GM12878 (cell line): ENCODE results near the gene LIPM. TPM values are rescaled to one million over a fixed set of nuclear protein-coding genes. Genes with fewer than 3 reads are reported as not detected.

Source experiments
- ATF7 ChIP-seq: fragments of 450-650 bp; IDR thresholded peaks from 2 replicates; pipeline ENCODE4 v1.6.1; 2016; ENCODE audit warnings: low read depth, mild to moderate bottlenecking
- FOXM1 ChIP-seq: IDR thresholded peaks from 2 replicates; pipeline ENCODE4 v1.6.1; 2012; ENCODE audit warnings: low read depth, mild to moderate bottlenecking, inconsistent platforms, low read length, moderate library complexity
- GATAD2B ChIP-seq: fragments of 450-650 bp; conservative IDR thresholded peaks from 2 replicates; pipeline ENCODE4 v1.6.1; 2017; ENCODE audit warnings: low read depth, mild to moderate bottlenecking, moderate library complexity
- JUND ChIP-seq: IDR thresholded peaks from 2 replicates; pipeline ENCODE4 v1.6.1; 2012; ENCODE audit warnings: low read depth, mild to moderate bottlenecking, low read length, improper control_type of control experiment, moderate library complexity
- LARP7 ChIP-seq: fragments of 450-650 bp; IDR thresholded peaks from 2 replicates; pipeline ENCODE4 v1.6.1; 2017; ENCODE audit warnings: mild to moderate bottlenecking
- PML ChIP-seq: IDR thresholded peaks from 2 replicates; pipeline ENCODE4 v1.6.1; 2012; ENCODE audit warnings: low read length, inconsistent platforms
- RFX5 ChIP-seq: IDR thresholded peaks from 2 replicates; pipeline ENCODE4 v1.6.1; 2011; ENCODE audit warnings: low read depth, low read length, improper control_type of control experiment
- TCF7 ChIP-seq: IDR thresholded peaks from 2 replicates; pipeline ENCODE4 v1.6.1; 2014; ENCODE audit warnings: antibody characterized with exemption, borderline replicate concordance
- USF2 ChIP-seq: IDR thresholded peaks from 2 replicates; pipeline ENCODE4 v1.6.1; 2011; ENCODE audit warnings: low read depth, low read length, improper control_type of control experiment, borderline replicate concordance
- YY1 ChIP-seq: IDR thresholded peaks from 2 replicates; pipeline ENCODE4 v1.6.1; 2011; ENCODE audit warnings: low read depth, mild to moderate bottlenecking, low read length
- ZBTB4 ChIP-seq: fragments of 450-650 bp; formaldehyde crosslinking; IDR thresholded peaks from 2 replicates; pipeline ENCODE4 v1.4.0; 2022; ENCODE audit warnings: mild to moderate bottlenecking, moderate library complexity
- ZBTB40 ChIP-seq: fragments of 450-650 bp; IDR thresholded peaks from 2 replicates; pipeline ENCODE4 v1.6.1; 2016; ENCODE audit warnings: mild to moderate bottlenecking, moderate library complexity, borderline replicate concordance
- polyA plus RNA-seq, 11 experiments: library from polyadenylated mRNA; depleted of rRNA in 4 of 11; unstranded in 6 of 11; stranded (reverse) in 5 of 11; fragments of >200 nt; fragmentation: Nextera tagmentation in 4 of 11; fragmentation: Illumina TruSeq in 1 of 11; extraction: Ambion mirVana in 4 of 11; extraction: Trizol in 1 of 11; gene quantifications; 1 replicate in 1 of 11; 2 replicates in 10 of 11; pipeline versions ENCODE4 v1.2.1 to v1.2.3, GENCODE V29; 2011 to 2016; ENCODE audit warnings: inconsistent platforms in 2 of 11, missing spikeins in 2 of 11, low read depth in 1 of 11
- total RNA-seq, 4 experiments: library from RNA; depleted of rRNA in 3 of 4; stranded (reverse); fragments of >200 nt in 3 of 4; fragmentation: Illumina TruSeq in 1 of 4; extraction: Trizol in 1 of 4; gene quantifications; 2 replicates each; pipeline versions ENCODE4 v1.2.1 to v1.2.3, GENCODE V29; 2013 to 2021
- TF ChIP-seq, protein P1 (sequence below): IDR thresholded peaks from 2 replicates; pipeline ENCODE4 v1.6.1; 2012; ENCODE audit warnings: improper control_type of control experiment, low read depth, low read length; ENCODE audit not compliant: insufficient replicate concordance
- TF ChIP-seq, protein P2 (sequence below): IDR thresholded peaks from 2 replicates; pipeline ENCODE4 v1.6.1; 2012; ENCODE audit warnings: low read depth, low read length, improper control_type of control experiment
- TF ChIP-seq, protein P3 (sequence below): fragments of 150-350 bp; IDR thresholded peaks from 2 replicates; pipeline ENCODE4 v1.6.1; 2014; ENCODE audit warnings: mild to moderate bottlenecking, low read depth, low read length

The LIPM gene
- total and polyA plus RNA-seq, 10 of the 15 experiments (the other 5 are each of a cell fraction or from before 2014, with no cell fraction given), result not detected

GRCh38 chr10:88762906-88763305 is 39.6 kb upstream of the LIPM start (continued):
- TF ChIP-seq, protein P1, sequence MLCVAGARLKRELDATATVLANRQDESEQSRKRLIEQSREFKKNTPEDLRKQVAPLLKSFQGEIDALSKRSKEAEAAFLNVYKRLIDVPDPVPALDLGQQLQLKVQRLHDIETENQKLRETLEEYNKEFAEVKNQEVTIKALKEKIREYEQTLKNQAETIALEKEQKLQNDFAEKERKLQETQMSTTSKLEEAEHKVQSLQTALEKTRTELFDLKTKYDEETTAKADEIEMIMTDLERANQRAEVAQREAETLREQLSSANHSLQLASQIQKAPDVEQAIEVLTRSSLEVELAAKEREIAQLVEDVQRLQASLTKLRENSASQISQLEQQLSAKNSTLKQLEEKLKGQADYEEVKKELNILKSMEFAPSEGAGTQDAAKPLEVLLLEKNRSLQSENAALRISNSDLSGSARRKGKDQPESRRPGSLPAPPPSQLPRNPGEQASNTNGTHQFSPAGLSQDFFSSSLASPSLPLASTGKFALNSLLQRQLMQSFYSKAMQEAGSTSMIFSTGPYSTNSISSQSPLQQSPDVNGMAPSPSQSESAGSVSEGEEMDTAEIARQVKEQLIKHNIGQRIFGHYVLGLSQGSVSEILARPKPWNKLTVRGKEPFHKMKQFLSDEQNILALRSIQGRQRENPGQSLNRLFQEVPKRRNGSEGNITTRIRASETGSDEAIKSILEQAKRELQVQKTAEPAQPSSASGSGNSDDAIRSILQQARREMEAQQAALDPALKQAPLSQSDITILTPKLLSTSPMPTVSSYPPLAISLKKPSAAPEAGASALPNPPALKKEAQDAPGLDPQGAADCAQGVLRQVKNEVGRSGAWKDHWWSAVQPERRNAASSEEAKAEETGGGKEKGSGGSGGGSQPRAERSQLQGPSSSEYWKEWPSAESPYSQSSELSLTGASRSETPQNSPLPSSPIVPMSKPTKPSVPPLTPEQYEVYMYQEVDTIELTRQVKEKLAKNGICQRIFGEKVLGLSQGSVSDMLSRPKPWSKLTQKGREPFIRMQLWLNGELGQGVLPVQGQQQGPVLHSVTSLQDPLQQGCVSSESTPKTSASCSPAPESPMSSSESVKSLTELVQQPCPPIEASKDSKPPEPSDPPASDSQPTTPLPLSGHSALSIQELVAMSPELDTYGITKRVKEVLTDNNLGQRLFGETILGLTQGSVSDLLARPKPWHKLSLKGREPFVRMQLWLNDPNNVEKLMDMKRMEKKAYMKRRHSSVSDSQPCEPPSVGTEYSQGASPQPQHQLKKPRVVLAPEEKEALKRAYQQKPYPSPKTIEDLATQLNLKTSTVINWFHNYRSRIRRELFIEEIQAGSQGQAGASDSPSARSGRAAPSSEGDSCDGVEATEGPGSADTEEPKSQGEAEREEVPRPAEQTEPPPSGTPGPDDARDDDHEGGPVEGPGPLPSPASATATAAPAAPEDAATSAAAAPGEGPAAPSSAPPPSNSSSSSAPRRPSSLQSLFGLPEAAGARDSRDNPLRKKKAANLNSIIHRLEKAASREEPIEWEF, result no peak
- no peak for TF ChIP-seq YY1
- TF ChIP-seq LARP7, result no peak
- TF ChIP-seq ATF7, result 0 out of 2 replicates have a peak, but pooled peaks have one; percentile 37
- TF ChIP-seq, protein P2, sequence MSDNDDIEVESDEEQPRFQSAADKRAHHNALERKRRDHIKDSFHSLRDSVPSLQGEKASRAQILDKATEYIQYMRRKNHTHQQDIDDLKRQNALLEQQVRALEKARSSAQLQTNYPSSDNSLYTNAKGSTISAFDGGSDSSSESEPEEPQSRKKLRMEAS, result no peak
- no peak for TF ChIP-seq GATAD2B
- TF ChIP-seq ZBTB40, result no peak
- TF ChIP-seq JUND, result no peak
- TF ChIP-seq, protein P3, sequence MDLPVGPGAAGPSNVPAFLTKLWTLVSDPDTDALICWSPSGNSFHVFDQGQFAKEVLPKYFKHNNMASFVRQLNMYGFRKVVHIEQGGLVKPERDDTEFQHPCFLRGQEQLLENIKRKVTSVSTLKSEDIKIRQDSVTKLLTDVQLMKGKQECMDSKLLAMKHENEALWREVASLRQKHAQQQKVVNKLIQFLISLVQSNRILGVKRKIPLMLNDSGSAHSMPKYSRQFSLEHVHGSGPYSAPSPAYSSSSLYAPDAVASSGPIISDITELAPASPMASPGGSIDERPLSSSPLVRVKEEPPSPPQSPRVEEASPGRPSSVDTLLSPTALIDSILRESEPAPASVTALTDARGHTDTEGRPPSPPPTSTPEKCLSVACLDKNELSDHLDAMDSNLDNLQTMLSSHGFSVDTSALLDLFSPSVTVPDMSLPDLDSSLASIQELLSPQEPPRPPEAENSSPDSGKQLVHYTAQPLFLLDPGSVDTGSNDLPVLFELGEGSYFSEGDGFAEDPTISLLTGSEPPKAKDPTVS, result no peak
- TF ChIP-seq PML, result no peak
- no peak for TF ChIP-seq ZBTB4 (CRISPR knock-in tag)
- peak; percentile 96 for TF ChIP-seq TCF7
- TF ChIP-seq FOXM1, result peak; percentile 54; the same call in 1 of the 2 replicates
- TF ChIP-seq RFX5, result no peak
- no peak for TF ChIP-seq USF2
